GM12864 (cell line): ENCODE measurements around the gene MYBPH.

Experiments used
- DNase-seq: peaks from one replicate; pipeline ENCODE4 v3.0.0-alpha.2; 2011; ENCODE audit warnings: low read depth
- H3K4me3 ChIP-seq: 2 replicates; pipeline ENCODE4 v1.5.1; 2011; ENCODE audit warnings: mild to moderate bottlenecking, low read depth, low read length, control low read depth
- CTCF ChIP-seq: IDR thresholded peaks from 2 replicates; pipeline ENCODE4 v1.5.1; 2011; ENCODE audit warnings: low read depth, mild to moderate bottlenecking, moderate library complexity, low read length, control low read depth, inconsistent platforms; ENCODE audit errors: missing control alignments

MYBPH gene

GRCh38 chr1:203188686-203189232 is 13.1 kb upstream of the MYBPH start:
- DNase-seq: no peak
- TF ChIP-seq CTCF: no peak
- H3K4me3 ChIP-seq: no peak overlapping the region

- no peak overlapping the region for H3K4me3 ChIP-seq
- DNase-seq: no peak
- no peak for TF ChIP-seq CTCF
Measured at GRCh38 chr1:203187689-203188264, 12.2 kb upstream of the MYBPH start.

- TF ChIP-seq CTCF: no peak
- H3K4me3 ChIP-seq: no peak overlapping the region
- no peak for DNase-seq
Measured at GRCh38 chr1:203187304-203187685, 11.7 kb upstream of the MYBPH start.

- no peak within 1 kb of the TSS for H3K4me3 ChIP-seq
- DNase-seq: no peak
- no peak for TF ChIP-seq CTCF
Measured at GRCh38 chr1:203186446-203187303, 11.0 kb upstream of the MYBPH start, which contains the start of gene CHI3L1. Gene CHI3L1 (minus strand): TSS chr1:203186704. CDS start chr1:203186623, 81 bp downstream.

- no peak for TF ChIP-seq CTCF
- no peak for DNase-seq
- no peak overlapping the region for H3K4me3 ChIP-seq
Measured at GRCh38 chr1:203186091-203186445, 10.4 kb upstream of the MYBPH start.

- H3K4me3 ChIP-seq: no peak overlapping the region
- no peak for TF ChIP-seq CTCF
- no peak for DNase-seq
Measured at GRCh38 chr1:203185585-203185984, 10.0 kb upstream of the MYBPH start.
